ENCODE data around the gene LRRC34.

Gene LRRC34

DNA sequence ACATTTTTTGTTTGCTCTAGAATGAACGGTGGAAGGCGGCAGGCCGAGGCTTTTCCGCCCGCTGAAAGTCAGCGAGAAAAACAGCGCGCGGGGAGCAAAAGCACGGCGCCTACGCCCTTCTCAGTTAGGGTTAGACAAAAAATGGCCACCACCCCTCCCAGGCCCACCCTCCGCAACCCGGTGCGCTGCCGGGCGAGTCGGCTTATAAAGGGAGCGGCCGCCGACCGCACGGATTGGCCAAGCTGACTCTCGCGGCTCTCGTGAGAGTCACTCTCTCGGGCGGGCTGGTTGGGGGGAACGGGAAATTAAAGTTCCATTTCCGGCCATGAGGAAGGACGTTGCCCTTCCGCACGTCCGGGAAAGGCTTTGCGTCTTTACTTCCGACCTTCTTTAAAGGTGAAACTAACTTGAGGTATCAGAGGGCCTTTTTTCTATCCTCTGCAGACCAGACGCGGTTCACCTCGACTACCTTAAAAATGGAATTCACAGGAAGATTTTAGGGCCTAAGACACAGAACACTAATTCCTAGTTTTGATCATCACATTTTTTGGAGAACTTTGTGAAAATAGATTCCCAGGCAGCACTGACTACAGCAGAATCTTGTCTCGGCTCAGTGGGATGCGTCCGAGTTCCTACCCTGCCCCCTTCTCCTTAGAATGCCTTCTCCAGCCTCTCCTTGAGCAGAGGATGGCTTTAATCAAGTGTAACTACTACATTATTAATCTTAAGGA is 47.7 kb downstream of the LRRC34 start, which contains the start of gene TERC:
TSS of gene TERC (minus strand) at position 179 of the 731 bp plus-strand sequence.
- DNase-seq (ENCODE audit: low read depth): peak; percentile 90

DNA sequence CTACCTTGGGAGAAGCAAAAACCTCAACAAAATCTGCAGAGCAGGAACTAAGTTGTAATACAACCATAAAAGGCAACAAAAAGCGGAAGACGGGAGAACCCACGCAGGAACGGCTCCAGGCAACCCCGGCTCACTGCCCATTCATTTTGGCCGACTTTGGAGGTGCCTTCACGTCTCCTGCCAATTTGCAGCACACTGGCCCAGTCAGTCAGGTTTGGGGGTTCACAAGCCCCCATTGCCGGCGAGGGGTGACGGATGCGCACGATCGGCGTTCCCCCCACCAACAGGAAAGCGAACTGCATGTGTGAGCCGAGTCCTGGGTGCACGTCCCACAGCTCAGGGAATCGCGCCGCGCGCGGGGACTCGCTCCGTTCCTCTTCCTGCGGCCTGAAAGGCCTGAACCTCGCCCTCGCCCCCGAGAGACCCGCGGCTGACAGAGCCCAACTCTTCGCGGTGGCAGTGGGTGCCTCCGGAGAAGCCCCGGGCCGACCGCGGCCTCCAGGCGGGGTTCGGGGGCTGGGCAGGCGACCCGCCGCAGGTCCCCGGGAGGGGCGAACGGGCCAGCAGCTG is 48.3 kb downstream of the LRRC34 start:
- DNase-seq (ENCODE audit: low read depth): peak; percentile 62

DNA sequence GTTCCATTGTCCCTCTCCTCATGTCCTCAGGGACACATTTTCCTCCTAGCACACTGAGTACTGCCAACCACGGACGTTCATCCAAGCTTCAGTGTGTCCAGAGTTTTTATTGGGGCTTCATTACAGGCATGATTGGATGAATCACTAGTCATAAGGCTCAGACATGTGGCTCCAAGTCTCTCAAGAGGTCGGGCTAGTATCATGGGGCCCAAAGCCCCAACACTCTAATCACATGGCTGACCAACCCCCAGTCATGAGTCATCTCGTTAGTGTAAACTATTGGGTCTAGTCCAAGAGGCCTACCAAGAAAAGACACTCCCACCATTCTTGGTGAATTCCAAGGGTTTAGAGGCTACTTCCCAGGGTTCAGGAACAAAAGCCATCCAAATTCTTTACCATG is 52.2 kb downstream of the LRRC34 start:
- peak; percentile 83 for DNase-seq (ENCODE audit: low read depth)

GRCh38 chr3:169759256-169759655 is 53.4 kb downstream of the LRRC34 start:
- peak; percentile 84 for DNase-seq (ENCODE audit: low read depth)

DNA sequence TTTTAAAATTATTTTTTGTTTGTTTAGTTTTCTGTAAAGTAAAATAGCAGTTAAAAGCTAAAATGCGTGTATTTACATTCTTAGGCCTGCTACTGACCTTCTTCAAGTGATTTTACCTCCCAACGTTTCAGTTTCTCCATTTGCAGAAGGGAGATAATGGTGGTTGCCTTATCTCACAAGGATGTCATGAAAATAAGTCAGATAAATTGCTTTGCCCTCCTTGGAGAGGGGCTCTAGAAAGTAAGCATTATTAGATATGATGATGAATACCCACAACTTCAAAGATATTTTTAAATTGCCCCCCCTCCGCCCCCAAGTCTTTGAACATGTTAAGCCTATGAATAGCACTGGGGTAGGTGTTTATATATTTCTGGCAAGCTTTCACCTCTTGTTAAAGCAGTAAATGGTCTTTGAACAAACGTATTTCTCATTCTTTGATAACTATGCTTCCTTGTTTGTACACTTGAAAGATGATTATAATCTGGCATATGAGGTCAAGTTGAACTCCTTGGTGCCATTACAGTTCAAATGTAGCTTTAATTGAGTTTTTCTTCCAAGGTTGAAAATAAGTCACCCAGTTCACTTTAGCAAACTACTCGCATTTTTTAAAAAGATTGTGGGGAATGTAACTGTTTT is 54.2 kb downstream of the LRRC34 start:
- DNase-seq (ENCODE audit: low read depth): no peak

- DNase-seq (ENCODE audit: low read depth): no peak
Observed at GRCh38 chr3:169755488-169755887, 57.2 kb downstream of the LRRC34 start.

GRCh38 chr3:169754711-169755110 is 58.0 kb downstream of the LRRC34 start:
- no peak for DNase-seq (ENCODE audit: low read depth)

- no peak for DNase-seq (ENCODE audit: low read depth)
Observed at GRCh38 chr3:169751875-169752274, 60.8 kb downstream of the LRRC34 start.

DNA sequence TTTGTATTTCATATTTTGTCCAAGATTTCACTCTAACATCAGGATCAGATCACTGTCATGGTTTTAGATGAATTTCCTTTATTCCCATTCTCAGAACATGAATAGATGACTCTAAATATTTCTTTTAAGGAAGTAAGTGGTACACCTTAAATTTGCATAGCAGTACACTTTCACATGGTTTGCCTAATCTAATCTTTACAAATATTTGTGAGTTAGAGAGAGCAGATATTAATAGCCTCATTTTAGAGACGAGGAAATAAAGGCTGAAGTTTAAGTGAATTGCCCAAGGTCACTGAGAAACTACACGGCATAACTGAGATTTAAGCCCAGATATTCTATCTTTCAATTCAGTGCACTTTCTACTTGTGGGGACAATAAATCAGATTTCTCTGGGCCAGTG is 62.0 kb downstream of the LRRC34 start:
- no peak for DNase-seq (ENCODE audit: low read depth)

DNA sequence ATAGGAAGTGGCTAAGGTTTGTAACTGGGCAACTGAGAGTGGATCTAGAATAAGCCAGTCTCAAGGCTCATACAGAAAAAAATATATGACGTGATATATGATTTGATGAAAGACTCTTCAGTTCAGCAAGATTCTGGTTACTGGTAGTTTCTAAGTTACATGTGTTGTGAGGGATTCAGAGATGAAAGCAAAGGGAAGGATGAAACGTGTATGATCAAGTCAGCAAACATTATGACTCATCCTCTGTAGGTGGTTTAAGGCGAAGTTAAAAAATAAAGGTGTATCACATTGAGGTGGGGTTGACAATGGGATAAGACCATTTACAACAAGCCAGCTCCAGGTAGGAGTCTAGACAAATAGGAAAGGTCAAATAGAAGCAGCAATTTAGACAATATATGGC is 64.0 kb downstream of the LRRC34 start:
- DNase-seq (ENCODE audit: low read depth): no peak

DNA sequence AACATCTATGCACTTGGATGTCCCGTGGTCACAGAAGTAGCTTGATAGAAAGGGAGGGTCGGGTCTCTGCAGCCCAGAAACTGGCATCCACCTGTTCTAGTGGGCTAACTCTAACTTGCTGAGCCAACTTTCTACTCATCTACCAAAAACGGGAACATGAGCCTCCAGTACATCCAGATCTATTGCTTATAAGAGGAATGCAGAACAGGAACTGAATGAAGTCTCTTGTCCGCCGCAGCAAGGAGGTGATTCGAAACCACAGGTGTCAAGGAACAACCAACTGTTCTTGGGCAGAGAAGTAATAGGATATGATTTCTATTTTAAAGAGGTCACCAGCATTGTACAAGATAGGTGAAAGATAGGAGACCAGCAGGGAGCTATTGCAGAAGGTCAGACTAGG is 65.8 kb downstream of the LRRC34 start:
- no peak for DNase-seq (ENCODE audit: low read depth)

GRCh38 chr3:169744366-169745054 is 68.2 kb downstream of the LRRC34 start:
- DNase-seq (ENCODE audit: low read depth): peak; percentile 7
